ENCODE results near the gene OTUB1. TPM values are rescaled to one million over a fixed set of nuclear protein-coding genes. Genes with fewer than 3 reads are reported as not detected.
A peak's percentile ranks its signal among the peaks of the same experiment; 100 is the strongest.

Gene OTUB1
- polyA plus RNA-seq, 1 donor = 45.5 TPM

- DNase-seq (ENCODE audit: low read depth) = peak; percentile 100
Observed at GRCh38 chr11:63974259-63975143, 11.7 kb upstream of the OTUB1 start, which contains the start of gene COX8A. Gene COX8A, plus strand, starts transcription at chr11:63974620. Its CDS starts 61 bp downstream, at chr11:63974681.

DNA sequence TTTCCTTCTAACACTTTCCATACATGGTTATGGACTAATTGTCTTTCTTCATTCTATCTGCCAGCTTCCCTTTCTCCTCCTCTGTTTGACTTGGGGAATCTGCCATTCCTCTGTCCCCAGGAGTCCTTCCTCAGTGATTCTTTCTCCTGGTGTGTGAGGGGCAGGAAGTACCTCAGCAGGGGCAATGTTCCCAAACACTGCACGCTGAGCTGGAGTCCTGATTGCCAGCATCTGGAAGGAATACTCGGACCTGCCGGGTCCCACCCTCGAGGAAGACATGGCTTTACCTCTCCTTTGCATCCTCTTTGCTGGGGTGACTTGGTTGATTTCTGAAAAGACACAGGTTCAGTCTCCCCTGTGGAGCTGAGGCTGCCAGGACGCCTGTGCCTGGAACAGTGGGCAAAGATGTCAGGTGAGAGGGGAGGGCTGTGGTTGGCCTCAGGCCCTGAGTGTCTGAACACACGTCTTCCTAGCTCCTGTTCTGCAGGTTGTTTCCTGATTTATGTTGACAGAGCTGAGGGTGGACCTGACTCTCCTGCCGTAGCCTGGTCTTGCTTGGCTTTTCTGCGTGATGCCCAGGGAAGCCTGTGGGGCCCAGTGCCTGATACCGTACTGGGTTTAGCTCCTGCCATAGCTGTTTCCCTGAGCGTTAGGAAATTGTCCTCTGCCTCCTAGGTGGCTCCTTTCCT is 7.5 kb upstream of the OTUB1 start:
- no peak for DNase-seq (ENCODE audit: low read depth)

- DNase-seq (ENCODE audit: low read depth) = no peak
Observed at GRCh38 chr11:63979426-63979825, 6.8 kb upstream of the OTUB1 start.

DNA sequence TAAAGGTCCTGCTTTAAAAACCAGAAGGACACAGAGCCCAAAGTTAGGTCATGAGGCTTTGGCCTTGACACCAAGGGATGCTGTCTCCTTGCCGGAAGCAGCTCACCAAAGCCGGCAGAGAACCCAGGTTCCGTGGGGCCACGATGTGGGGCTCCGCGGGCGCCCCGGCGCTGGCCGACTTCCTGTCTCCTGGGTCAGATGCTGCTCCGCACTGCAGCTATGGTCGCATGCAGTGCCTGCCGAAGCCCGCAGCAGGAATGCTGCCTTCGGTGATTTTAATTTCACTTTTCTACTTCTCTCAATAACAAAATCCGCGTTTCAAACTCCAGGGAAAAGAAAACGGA is 454 bp upstream of the OTUB1 start:
- DNase-seq (ENCODE audit: low read depth) = no peak

- no peak for DNase-seq (ENCODE audit: low read depth)
Observed at GRCh38 chr11:63986932-63987513, 785 bp downstream of the OTUB1 start.

DNA sequence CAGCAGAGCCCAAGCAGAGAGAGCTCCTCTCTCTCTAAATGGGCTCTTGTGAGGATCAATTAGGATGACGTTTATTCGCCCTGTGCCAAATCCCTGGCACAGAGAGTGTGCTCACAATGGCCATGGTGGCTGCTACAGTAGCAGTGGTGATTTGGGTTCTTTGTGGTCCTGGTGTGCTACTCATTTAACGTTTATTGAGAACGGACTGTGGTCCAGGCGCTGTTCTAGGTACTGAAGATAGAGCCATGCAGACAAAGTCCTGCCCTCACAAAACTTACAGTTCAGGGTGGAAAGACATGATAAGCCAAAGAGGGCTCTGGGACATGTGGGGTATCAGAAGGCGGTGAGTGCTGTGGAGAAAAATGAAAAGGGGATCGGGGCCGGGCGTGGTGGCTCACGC is 5.3 kb downstream of the OTUB1 start:
- no peak for DNase-seq (ENCODE audit: low read depth)

DNA sequence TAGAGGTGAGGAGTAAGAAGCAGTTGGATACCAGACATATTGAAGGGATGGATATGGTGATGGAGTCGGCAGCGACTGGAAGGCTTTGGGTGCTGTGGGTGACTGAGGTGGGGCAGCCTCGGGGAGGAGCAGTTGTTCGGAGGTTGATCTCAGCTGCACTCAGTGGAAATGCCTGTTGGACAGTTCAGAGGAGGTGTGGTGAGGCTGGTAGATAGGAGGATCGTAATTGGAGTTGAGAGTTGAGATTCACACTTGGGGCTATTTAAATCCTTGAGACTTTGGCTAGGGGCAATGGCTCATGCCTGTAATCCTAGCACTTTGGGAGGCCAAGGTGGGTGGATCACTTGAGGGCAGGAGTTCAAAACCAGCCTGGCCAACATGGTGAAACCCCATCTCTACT is 6.9 kb downstream of the OTUB1 start:
- no peak for DNase-seq (ENCODE audit: low read depth)

- DNase-seq (ENCODE audit: low read depth) = no peak
Observed at GRCh38 chr11:63993993-63994392, 7.8 kb downstream of the OTUB1 start.

GRCh38 chr11:63996512-63996911 is 10.3 kb downstream of the OTUB1 start:
- no peak for DNase-seq (ENCODE audit: low read depth)

- DNase-seq (ENCODE audit: low read depth) = no peak
Observed at GRCh38 chr11:63997104-63997700, 11.0 kb downstream of the OTUB1 start.

- no peak for DNase-seq (ENCODE audit: low read depth)
Observed at GRCh38 chr11:63997801-63998337, 11.6 kb downstream of the OTUB1 start.

GRCh38 chr11:63998558-63999348 is 12.5 kb downstream of the OTUB1 start:
- DNase-seq (ENCODE audit: low read depth) = no peak

DNA sequence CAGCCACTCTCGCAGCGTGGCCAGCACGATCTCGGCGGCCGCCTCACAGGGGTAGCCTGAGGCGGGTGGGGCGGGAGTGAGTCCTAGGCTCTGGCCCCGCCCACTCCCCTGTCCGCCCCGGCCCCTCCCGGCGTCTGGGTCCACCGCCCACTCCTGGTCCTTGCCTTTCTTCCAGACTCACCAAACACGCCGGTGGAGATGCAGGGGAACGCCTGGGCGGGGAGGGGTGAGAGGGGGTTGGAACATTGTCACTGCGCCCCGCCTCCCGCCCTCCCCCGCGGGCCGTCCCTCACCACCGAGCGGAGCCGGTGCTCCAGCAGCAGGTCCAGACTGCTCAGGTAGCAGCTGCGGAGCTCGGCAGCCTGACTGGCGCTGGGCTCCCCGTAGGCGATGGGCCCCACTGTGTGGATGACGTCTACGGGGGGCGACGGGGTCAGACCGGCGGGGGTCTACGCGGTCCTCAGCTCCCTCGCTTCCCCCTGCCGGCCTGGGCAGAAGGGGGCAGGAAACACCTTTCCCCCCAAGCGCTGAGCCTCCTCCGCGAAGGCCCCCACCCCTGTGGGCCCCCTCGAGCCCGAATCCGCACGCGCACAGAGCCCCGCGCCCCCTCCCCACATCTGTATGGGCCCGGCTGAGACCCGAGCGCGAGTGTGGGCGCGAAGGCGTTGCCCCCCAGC is 13.2 kb downstream of the OTUB1 start:
- DNase-seq (ENCODE audit: low read depth) = no peak

DNA sequence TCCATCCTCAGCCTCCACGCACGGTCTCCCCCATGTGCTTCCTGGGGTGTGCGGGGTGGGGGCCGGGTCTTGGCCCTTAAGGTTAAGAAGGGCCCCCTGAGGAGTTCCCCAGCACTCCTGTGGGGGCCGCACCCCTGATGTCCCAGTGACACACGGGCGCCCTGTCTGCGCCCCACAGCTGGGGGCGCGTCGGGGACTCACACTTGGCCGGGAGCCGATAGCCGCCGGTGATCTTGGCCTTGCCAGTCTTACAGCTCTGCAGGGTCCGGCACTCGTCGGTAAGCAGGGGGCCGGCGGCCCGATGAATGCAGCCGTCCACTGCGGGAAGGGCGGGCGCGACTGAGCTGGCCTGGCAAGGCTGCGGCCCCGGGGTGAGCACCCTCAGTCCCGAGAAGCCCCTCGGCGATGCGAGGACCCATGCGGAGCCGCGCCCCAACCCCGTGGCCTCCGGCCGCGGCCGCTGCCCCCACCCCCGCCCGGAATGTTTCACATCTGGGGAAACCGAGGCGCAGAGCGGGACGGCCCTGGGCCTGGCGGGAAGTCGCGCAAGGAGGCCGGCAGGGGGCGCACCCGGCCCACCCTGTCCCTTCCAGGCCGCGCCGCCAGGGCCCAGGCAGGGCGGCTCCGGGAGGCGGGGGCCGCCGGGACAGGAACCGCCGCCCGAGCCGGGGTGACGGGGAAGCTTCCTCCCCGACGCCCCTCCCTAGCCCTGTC is 13.9 kb downstream of the OTUB1 start:
- no peak for DNase-seq (ENCODE audit: low read depth)

- DNase-seq (ENCODE audit: low read depth) = no peak
Observed at GRCh38 chr11:64000740-64001483, 14.7 kb downstream of the OTUB1 start.

DNA sequence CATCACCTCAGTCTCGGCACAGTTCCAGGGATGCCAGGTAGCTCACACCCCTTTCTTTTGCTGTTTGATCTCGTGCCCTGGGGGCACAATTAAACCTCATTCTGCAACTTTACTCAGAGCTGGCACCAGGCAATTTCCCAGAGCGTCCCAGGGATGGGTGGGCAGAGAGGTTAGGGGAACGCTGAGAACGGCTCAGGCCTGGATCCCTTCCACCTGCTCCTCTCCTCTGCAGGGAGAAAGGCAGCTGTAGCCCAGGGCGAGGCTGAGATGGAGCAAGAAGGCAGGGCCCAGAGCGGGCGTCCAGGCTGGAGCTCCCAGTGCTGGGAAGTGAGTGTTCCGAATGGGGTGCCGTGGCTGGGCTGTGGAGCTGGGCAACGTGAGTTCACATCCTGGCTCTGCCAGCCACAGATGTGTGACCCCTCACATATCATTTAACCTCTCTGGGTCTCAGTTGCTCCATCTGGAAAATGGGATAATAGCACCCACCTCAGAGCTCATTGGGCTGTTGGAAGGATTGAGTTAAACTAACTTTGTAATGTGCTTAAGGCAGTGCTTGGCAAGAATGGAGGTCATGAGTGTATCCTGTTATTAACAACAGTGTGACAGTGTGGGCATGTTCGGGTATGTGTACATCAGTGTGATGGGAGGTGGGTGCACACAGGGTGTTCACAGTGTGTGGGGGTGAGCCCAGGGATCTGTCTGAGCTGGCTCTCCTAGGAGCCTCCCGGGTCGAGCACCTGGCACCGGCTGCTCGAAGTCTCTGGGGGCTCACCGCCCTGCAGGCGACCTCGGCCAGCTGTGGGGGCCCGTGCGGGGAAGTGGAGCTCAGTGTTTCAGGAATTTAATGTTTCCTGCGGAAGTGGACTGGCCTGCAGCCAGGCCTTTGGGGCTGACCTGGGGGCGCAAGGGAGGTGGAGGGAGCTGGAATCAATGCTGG is 15.5 kb downstream of the OTUB1 start:
- DNase-seq (ENCODE audit: low read depth) = no peak

DNA sequence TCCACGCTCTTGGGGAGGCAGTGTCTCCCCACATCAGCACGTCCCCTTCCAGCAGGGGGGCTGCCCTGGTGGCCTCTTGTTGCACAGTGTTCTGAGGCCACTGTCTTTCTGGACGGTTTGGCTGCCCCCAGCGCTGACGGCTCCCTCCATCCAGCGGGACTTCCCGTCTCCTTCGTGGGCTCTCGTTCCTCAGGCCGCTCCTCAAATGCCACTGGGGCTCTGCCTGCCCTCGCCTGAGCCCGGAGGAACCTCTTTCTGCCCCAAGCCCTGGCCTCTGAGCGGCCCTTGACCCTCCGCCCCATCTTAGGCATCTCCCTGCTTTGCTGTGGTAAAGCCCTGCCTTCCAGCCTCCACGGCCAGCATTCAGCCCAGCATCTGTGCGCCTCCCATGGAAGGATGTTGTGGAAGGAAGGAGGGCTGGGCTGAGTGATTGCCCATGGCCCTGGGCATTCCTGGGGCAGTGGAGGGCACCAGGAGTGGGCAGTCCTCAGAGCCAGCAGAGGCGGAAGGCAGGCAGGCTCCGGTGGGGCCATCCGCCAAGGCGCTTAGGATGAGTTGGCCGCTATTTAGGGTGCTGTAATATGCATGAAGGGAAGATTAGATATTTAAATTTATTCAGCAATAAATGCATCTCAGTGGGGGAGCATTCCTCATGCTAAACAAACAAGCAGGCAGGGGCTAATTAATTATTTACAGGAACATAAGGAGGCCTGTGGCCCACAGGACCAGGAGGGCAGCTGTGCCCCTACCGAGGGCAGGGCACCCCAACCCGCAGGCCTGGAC is 17.8 kb downstream of the OTUB1 start:
- DNase-seq (ENCODE audit: low read depth) = no peak

Data from forelimb muscle (tissue), 1 donor.